Measurements from ENCODE around the gene DOK4.
"Not testable (repeated sequence)": the region's sequence is repeated elsewhere in the genome, so short reads cannot be mapped to it uniquely, and the experiment has no call there.

The DOK4 gene

GRCh38 chr16:57447186-57447962, 38.9 kb downstream of the DOK4 start, which contains the start of the genes CIAPIN1 and COQ9:
TSS of gene CIAPIN1 (minus strand) at chr16:57447385. CDS start at chr16:57440928, 6,457 bp downstream.
TSS of gene COQ9 (plus strand) at chr16:57447479. CDS start at chr16:57447506, 27 bp downstream.
- peak; percentile 86 to 94 for DNase-seq (ENCODE audit: low read depth in 2 of 2)

- no peak for DNase-seq (ENCODE audit: low read depth in 2 of 2)
These were observed 39.6 kb downstream of the DOK4 start for GRCh38 chr16:57446531-57447185.

- DNase-seq (ENCODE audit: low read depth in 2 of 2), result no peak
These were observed 40.8 kb downstream of the DOK4 start for GRCh38 chr16:57445510-57445909.

DNA sequence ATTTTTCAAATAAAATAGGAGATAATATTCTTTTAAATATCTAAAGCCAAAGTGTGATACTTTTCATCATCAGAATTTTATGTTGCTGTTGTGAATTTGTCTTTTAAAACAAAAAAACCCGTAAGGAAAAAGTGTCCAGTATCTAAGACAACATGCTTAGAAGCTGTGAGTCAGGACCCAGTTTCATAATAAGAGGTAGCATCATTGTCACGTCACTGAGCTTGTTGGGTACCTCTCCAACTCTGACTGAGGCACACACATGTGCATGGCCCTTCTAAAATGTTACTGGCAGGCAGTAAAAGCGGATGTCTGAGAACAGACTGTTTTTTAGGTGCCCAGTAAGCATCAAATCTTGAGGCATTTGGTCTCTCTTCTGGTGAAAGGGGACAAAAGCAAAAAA, 41.6 kb downstream of the DOK4 start:
- DNase-seq (ENCODE audit: low read depth in 2 of 2), result no peak

DNA sequence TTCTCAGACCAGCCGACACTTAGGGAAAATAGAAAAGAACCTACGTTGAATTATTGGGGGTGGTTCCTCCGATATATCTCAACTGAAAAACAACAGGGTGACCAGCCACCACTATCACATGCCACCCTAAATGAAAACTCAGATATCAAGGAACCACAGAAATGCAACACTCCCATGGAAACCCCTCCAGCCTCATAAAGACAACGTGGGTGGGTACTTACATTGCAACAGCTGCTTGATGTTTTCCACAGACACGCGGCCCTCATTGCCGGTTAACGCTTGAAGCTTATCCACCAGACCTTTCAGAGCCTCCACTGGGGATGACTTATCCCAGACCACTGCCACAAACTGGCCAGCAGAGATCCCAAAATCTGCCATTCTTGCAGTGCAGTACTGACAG, 45.7 kb downstream of the DOK4 start:
- DNase-seq (ENCODE audit: low read depth in 2 of 2), result not testable (repeated sequence)

DNA sequence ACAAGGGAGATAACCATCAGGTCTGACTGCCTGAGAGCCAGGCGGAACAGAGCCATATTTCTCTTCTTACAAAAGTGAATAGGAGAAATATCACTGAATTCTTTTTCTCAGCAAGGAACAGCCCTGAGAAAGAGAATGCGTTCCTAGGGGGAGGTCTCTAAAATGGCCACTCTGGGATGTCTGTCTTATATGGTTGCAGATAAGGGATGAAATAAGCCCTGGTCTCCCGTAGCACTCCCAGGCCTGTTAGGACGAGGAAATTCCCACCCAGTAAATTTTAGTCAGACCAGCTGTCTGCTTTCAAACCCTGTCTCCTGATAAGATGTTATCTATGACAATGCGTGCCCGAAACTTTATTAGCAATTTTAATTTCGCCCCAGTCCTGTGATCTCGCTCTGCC, 46.3 kb downstream of the DOK4 start:
- DNase-seq (ENCODE audit: low read depth in 2 of 2), result not testable (repeated sequence)

GRCh38 chr16:57435838-57436237, 50.5 kb downstream of the DOK4 start:
- no peak for DNase-seq (ENCODE audit: low read depth in 2 of 2)

DNA sequence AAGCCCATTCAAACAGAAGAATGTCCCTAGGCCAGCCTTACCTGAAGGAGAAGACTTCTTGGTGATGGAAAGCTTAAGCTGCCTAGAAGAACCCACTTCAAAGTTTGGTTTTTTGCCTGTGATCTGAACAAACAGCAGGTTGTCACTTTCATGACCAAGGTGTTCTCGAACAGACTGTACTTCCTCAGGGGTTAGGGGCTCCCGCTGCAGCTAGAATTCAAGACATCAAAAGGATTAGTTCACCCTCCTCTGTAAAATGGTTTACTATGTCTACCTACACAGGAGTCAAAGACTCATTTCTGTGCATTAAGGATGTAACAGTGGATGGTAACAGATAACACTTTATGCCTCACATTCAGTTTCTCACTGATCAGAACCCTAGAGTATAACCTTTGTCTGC, 52.3 kb downstream of the DOK4 start:
- DNase-seq (ENCODE audit: low read depth in 2 of 2), result no peak

DNA sequence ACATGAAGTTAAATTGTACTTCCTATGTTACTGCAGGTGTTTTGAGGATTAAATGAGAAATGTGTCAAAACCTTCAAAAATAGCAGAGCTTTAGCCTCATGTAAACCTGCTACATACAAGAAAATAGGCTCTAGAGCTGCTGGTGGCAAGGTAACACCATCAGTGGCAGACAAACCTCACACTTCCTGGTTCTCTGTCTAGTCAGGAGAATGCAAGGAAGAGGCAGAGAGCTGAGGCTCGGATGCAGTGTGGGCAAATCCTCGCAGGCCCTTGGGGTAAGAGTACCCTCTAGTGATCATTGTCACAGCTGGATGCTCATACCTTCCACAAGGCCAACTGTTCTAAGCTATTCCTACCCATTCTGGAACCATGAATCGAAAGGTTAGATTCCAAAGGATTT, 53.3 kb downstream of the DOK4 start:
- no peak for DNase-seq (ENCODE audit: low read depth in 2 of 2)

GRCh38 chr16:57432505-57432904, 53.8 kb downstream of the DOK4 start:
- DNase-seq (ENCODE audit: low read depth in 2 of 2), result no peak

- DNase-seq (ENCODE audit: low read depth in 2 of 2), result no peak
These were observed 55.3 kb downstream of the DOK4 start for GRCh38 chr16:57430955-57431354.

GRCh38 chr16:57427824-57428223, 58.5 kb downstream of the DOK4 start:
- no peak for DNase-seq (ENCODE audit: low read depth in 2 of 2)

GRCh38 chr16:57427307-57427706, 59.0 kb downstream of the DOK4 start:
- DNase-seq (ENCODE audit: low read depth in 2 of 2), result no peak

DNA sequence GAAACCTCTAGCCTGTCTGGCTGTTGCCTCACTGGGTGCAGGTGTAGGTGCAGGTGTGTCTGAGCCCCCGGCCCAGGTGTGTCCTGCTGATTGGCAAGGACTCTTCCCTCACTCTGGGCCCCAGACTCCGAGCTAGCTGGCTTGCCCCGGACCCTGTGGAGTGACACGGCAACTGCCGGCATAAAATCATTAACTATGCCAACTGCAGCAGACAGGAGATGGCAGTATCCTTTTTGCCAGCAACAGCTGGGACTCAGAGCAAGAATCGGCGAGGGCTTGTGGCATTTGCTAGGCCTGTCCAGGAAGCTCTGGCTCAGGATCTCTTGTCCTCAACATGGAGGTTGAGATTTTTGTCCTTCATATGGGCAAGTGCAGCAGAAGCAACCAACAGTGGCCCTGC, 59.9 kb downstream of the DOK4 start:
- DNase-seq (ENCODE audit: low read depth in 2 of 2), result no peak

DNA sequence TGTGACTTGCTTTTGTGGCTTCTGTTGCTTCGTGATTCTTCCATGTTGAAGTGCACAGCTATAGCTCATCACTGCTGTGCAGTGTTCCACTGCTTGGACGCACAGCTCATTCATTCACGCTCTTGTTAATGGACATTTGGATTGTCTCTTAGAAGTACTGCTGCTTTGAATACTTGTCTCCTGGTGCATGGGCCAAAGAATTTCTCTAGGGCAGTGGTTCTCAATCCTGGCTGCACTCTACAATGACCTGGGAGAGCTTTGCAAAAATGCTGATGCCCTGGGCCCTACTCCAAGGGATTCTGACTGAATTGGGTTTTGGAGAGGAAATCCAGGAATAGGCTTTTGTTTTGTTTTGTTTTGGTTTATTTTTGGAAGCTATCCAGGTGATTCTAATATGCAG, 61.7 kb downstream of the DOK4 start:
- DNase-seq (ENCODE audit: low read depth in 2 of 2), result no peak

GRCh38 chr16:57423152-57423551, 63.1 kb downstream of the DOK4 start:
- DNase-seq (ENCODE audit: low read depth in 2 of 2), result no peak

DNA sequence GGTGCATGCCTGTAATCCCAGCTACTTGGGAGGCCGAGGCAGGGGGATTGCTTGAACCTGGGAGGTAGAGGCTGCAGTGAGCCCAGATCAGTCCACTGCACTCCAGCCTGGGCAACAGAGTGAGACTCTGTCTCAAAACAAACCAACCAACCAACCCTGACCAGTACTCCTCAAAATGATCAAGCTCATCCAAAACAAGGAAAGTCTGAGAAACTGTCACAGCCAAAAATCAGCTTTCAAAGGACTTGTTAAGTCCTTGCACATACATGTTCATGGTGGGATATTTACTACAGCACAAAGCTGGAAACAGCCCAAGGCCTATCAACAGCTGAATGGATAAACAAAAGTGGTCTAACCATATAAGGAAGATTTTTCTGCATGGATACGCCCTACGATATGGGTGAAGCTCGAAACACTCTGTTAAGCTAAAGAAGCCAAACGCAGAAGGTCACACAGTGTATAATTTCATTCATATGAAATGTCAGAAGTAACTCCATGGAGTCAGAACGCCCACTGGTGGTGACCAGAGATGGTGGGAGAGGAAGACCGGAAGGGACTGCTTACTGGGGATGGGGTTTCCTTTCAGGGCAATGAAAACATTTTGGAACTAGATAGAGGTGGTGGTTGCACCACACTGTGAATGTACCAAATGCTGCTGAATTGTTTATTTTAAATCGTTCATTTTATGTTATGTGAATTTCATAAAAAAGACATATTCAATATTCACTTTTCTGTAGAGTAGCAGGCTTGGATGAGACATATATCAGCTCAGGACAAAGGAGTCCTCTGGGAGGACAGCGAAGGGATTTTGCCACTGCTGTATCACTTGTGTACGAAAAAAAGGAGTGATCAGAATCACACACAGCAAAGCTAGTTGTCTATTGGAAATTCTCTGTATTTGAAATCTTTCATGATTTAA, 64.0 kb downstream of the DOK4 start:
- no peak for DNase-seq (ENCODE audit: low read depth in 2 of 2)
